Iris pigment epithelial cell (primary cell): Measurements from ENCODE around the gene MARCHF3.
A peak's percentile ranks its signal among the peaks of the same experiment; 100 is the strongest.
"Not testable (repeated sequence)": the region's sequence is repeated elsewhere in the genome, so short reads cannot be mapped to it uniquely, and the experiment has no call there.

Experiments
- DNase-seq: peaks from one replicate; pipeline ENCODE4 v3.0.0-alpha.2; 2011; ENCODE audit warnings: low read depth

The MARCHF3 gene

GRCh38 chr5:127046343-127047072 lies 16.1 kb upstream of the MARCHF3 start:
- no peak for DNase-seq

- peak; percentile 56 for DNase-seq
Measured at GRCh38 chr5:127042593-127042992, 12.2 kb upstream of the MARCHF3 start.

- DNase-seq, result peak; percentile 73
Measured at GRCh38 chr5:127041571-127041970, 11.2 kb upstream of the MARCHF3 start.

GRCh38 chr5:127040796-127041520 lies 10.6 kb upstream of the MARCHF3 start:
- DNase-seq, result peak; percentile 81

- DNase-seq, result no peak
Measured at GRCh38 chr5:127038550-127038949, 8.2 kb upstream of the MARCHF3 start.

- no peak for DNase-seq
Measured at GRCh38 chr5:127031863-127032232, 1.5 kb upstream of the MARCHF3 start.

GRCh38 chr5:127031147-127031862 lies 947 bp upstream of the MARCHF3 start:
- no peak for DNase-seq

- peak; percentile 65 for DNase-seq
Measured at GRCh38 chr5:127029581-127030258, 638 bp downstream of the MARCHF3 start.

GRCh38 chr5:127028822-127029457 lies 1.4 kb downstream of the MARCHF3 start:
- no peak for DNase-seq

- no peak for DNase-seq
Measured at GRCh38 chr5:127027539-127027938, 2.8 kb downstream of the MARCHF3 start.

- DNase-seq, result no peak
Measured at GRCh38 chr5:127026166-127026565, 4.2 kb downstream of the MARCHF3 start.

- DNase-seq, result no peak
Measured at GRCh38 chr5:127025467-127025866, 4.9 kb downstream of the MARCHF3 start.

- no peak for DNase-seq
Measured at GRCh38 chr5:127024821-127025220, 5.5 kb downstream of the MARCHF3 start.

GRCh38 chr5:127023552-127024191 lies 6.7 kb downstream of the MARCHF3 start:
- not testable (repeated sequence) for DNase-seq

GRCh38 chr5:127022846-127023245 lies 7.5 kb downstream of the MARCHF3 start:
- DNase-seq, result no peak

- no peak for DNase-seq
Measured at GRCh38 chr5:127019928-127020327, 10.4 kb downstream of the MARCHF3 start.

GRCh38 chr5:127016722-127017121 lies 13.6 kb downstream of the MARCHF3 start:
- not testable (repeated sequence) for DNase-seq

GRCh38 chr5:127015716-127016115 lies 14.6 kb downstream of the MARCHF3 start:
- no peak for DNase-seq

GRCh38 chr5:127014573-127014972 lies 15.8 kb downstream of the MARCHF3 start:
- no peak for DNase-seq

- DNase-seq, result no peak
Measured at GRCh38 chr5:127013407-127013806, 17.0 kb downstream of the MARCHF3 start.

GRCh38 chr5:127012916-127013315 lies 17.4 kb downstream of the MARCHF3 start:
- DNase-seq, result peak; percentile 74
